Panc1 (cell line): ENCODE data around the gene GATD1. TPM values are rescaled to one million over a fixed set of nuclear protein-coding genes. Genes with fewer than 3 reads are reported as not detected.

Source experiments
- ATAC-seq: fragments of 200-7000 bp; cut with Tn5 transposase; 2 replicates; pipeline ENCODE4 v1.9.1; 2020; ENCODE audit warnings: mild to moderate bottlenecking, moderate library complexity
- BruUV-seq: library from RNA; stranded (reverse); fragments of 400-500 nt; replicated peaks from 2 replicates; lab custom pipeline; 2021; lab: Mats Ljungman, UMichigan
- CTCF ChIA-PET: fragments of 300-600 bp; sonication (Branson Sonifier 250); formaldehyde crosslinking; loops from one replicate; lab custom pipeline; 2022; ENCODE audit warnings: antibody characterized with exemption; lab: Charles Lee
- POLR2A ChIA-PET: fragments of 300-600 bp; sonication (Branson Sonifier 250); formaldehyde crosslinking; loops from one replicate; lab custom pipeline; 2022; ENCODE audit warnings: antibody characterized with exemption; lab: Charles Lee
- DNase-seq: peaks from one replicate; pipeline ENCODE4 v3.0.0-alpha.2; 2010; ENCODE audit warnings: low read depth, low spot score
- H3K27ac ChIP-seq: 2 replicates; pipeline ENCODE4 v1.5.1; 2011; ENCODE audit warnings: mild to moderate bottlenecking, low read length, inconsistent platforms
- H3K27me3 ChIP-seq: fragments of 200-500 bp; sonication (Bioruptor generic); 2 replicates; pipeline ENCODE4 v1.6.0; 2014; ENCODE audit warnings: low read length, inconsistent platforms; ENCODE audit not compliant: control insufficient read depth, insufficient read depth
- H3K36me3 ChIP-seq: fragments of 200-500 bp; sonication (Bioruptor generic); 2 replicates; pipeline ENCODE4 v1.5.1; 2014; ENCODE audit warnings: inconsistent platforms, mild to moderate bottlenecking, low read length, moderate library complexity; ENCODE audit not compliant: control insufficient read depth, insufficient read depth
- H3K4me1 ChIP-seq: 2 replicates; pipeline ENCODE4 v1.5.1; 2011; ENCODE audit warnings: inconsistent platforms, mild to moderate bottlenecking, low read length, moderate library complexity; ENCODE audit not compliant: control insufficient read depth, insufficient read depth
- H3K4me3 ChIP-seq, 2 experiments: 2 replicates each; pipeline ENCODE4 v1.5.1; 2011 to 2012; ENCODE audit warnings: low read depth in 2 of 2, low read length in 2 of 2, mild to moderate bottlenecking in 2 of 2, inconsistent platforms in 1 of 2, moderate library complexity in 1 of 2
- H3K9me3 ChIP-seq: fragments of 200-500 bp; sonication (Bioruptor generic); 2 replicates; pipeline ENCODE4 v1.5.1; 2014; ENCODE audit warnings: low read depth, mild to moderate bottlenecking, inconsistent platforms, low read length, moderate library complexity; ENCODE audit not compliant: control insufficient read depth, insufficient read depth
- POLR2AphosphoS5 ChIP-seq: IDR thresholded peaks from 2 replicates; pipeline ENCODE4 v1.6.1; 2012; ENCODE audit warnings: mild to moderate bottlenecking, low read depth, low read length, moderate library complexity
- SIN3A ChIP-seq: IDR thresholded peaks from 2 replicates; pipeline ENCODE4 v1.6.1; 2012; ENCODE audit warnings: low read depth, mild to moderate bottlenecking, low read length, moderate library complexity, borderline replicate concordance; ENCODE audit not compliant: insufficient read depth
- TCF7L2 ChIP-seq: IDR thresholded peaks from 2 replicates; pipeline ENCODE4 v1.6.1; 2011; ENCODE audit warnings: mild to moderate bottlenecking, low read depth, low read length, inconsistent platforms
- in situ Hi-C: cut with HindIII; loops from 2 replicates; pipeline ENCODE4 v1.10.0; 2016; ENCODE audit warnings: low sequenced_read_pairs, low pct_unique_long_range_greater_than_20kb
- intact Hi-C: fragments of 100-400 bp; cut with micrococcal nuclease; formaldehyde crosslinking; loops from one replicate; pipeline ENCODE4 v1.10.0; 2022; ENCODE audit not compliant: unreplicated experiment
- total RNA-seq: library from RNA; stranded (reverse); gene quantifications from one replicate; pipeline ENCODE4 v1.2.1, GENCODE V29; 2021; ENCODE audit not compliant: unreplicated experiment
- TF ChIP-seq, protein P1 (sequence below), 2 experiments: IDR thresholded peaks; 2 replicates each; pipeline ENCODE4 v1.6.1; 2011 to 2012; ENCODE audit warnings: low read depth in 2 of 2, control low read depth in 1 of 2, low read length in 1 of 2, mild to moderate bottlenecking in 1 of 2, moderate library complexity in 1 of 2; ENCODE audit not compliant: insufficient read depth in 1 of 2
- TF ChIP-seq, protein P2 (sequence below): fragments of 450-650 bp; IDR thresholded peaks from 2 replicates; pipeline ENCODE4 v1.5.1; 2017; ENCODE audit warnings: mild to moderate bottlenecking

Gene GATD1
- total RNA-seq, 1 experiment from 2014 or later: 229 TPM

DNA sequence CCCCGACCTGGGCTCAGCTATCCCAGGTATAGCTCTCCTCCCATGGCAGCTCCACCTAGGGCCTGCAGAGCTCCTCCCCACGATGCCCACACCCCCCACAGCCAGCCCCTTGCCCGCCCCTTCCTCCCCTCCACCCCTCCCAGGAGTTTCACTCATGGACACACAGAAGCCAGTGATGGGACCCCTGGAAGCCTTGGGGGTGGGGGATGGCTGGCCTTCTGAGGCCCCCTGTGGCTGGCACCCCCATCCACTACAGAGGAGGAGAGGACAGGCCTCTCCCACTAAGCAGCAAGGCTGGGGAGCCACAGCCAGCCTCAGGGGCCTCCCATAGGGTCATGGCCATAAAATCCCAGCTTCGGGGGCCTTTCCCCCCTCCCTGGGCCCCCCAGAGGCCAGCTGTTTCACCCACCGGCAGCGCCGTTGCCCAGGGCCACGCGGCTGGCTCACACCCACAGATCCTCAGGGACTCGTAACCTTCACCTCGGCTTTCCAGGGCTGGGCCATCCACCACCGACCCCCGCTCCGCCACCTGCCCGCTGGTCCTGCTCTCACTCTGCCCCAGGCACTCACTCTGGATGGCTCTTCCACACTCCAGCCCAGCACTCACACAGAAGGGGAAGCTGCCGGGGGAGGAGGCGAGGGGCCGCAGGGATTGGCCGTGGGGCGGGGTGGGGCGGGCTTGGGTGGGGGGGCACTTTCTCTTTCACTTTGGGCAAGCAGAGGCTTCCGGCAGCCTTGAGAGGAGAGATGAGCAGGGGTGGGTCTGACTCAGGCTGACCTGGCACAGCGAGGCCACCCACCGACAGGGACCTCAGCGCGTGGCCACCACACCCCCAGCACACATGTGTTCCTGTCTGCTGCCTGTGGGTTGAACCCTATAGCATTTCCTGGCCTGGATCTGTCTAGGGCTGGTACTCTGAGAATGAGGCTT lies 18.6 kb upstream of the GATD1 start:
- CTCF ChIA-PET: no interaction called here
- DNase-seq: no peak
- peaks cover 49% of the 10 kb centered on the region for H3K4me1 ChIP-seq
- POLR2A ChIA-PET: interaction anchor here (0.8 kb wide), 1 partner anchor 26 kb away, joined by 3 read pairs; no protein-coding TSS in a partner anchor
- H3K4me3 ChIP-seq: peak overlapping the region; percentile 71 to 86
- peak; percentile 66 for TF ChIP-seq POLR2AphosphoS5
- no peak for TF ChIP-seq SIN3A
- TF ChIP-seq, protein P1, sequence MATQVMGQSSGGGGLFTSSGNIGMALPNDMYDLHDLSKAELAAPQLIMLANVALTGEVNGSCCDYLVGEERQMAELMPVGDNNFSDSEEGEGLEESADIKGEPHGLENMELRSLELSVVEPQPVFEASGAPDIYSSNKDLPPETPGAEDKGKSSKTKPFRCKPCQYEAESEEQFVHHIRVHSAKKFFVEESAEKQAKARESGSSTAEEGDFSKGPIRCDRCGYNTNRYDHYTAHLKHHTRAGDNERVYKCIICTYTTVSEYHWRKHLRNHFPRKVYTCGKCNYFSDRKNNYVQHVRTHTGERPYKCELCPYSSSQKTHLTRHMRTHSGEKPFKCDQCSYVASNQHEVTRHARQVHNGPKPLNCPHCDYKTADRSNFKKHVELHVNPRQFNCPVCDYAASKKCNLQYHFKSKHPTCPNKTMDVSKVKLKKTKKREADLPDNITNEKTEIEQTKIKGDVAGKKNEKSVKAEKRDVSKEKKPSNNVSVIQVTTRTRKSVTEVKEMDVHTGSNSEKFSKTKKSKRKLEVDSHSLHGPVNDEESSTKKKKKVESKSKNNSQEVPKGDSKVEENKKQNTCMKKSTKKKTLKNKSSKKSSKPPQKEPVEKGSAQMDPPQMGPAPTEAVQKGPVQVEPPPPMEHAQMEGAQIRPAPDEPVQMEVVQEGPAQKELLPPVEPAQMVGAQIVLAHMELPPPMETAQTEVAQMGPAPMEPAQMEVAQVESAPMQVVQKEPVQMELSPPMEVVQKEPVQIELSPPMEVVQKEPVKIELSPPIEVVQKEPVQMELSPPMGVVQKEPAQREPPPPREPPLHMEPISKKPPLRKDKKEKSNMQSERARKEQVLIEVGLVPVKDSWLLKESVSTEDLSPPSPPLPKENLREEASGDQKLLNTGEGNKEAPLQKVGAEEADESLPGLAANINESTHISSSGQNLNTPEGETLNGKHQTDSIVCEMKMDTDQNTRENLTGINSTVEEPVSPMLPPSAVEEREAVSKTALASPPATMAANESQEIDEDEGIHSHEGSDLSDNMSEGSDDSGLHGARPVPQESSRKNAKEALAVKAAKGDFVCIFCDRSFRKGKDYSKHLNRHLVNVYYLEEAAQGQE (IDR thresholded peaks at IDR 0.05; ENCODE audit: insufficient read depth in 1 of 2, low read depth in 2 of 2, low read length in 1 of 2): no peak
- no peak for TF ChIP-seq TCF7L2
- TF ChIP-seq, protein P2, sequence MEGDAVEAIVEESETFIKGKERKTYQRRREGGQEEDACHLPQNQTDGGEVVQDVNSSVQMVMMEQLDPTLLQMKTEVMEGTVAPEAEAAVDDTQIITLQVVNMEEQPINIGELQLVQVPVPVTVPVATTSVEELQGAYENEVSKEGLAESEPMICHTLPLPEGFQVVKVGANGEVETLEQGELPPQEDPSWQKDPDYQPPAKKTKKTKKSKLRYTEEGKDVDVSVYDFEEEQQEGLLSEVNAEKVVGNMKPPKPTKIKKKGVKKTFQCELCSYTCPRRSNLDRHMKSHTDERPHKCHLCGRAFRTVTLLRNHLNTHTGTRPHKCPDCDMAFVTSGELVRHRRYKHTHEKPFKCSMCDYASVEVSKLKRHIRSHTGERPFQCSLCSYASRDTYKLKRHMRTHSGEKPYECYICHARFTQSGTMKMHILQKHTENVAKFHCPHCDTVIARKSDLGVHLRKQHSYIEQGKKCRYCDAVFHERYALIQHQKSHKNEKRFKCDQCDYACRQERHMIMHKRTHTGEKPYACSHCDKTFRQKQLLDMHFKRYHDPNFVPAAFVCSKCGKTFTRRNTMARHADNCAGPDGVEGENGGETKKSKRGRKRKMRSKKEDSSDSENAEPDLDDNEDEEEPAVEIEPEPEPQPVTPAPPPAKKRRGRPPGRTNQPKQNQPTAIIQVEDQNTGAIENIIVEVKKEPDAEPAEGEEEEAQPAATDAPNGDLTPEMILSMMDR: no peak
- intact Hi-C loops: no loop called here
- in situ Hi-C loops: no loop called here
- H3K27ac ChIP-seq: peak overlapping the region; percentile 93
- H3K27me3 ChIP-seq: no peaks in the 10 kb centered on the region
- peak; percentile 33 for ATAC-seq
- BruUV-seq: no TSS peak
- H3K36me3 ChIP-seq: no peaks in the 10 kb centered on the region; the same call in none of the 2 replicates
- H3K9me3 ChIP-seq: no peaks in the 10 kb centered on the region

DNA sequence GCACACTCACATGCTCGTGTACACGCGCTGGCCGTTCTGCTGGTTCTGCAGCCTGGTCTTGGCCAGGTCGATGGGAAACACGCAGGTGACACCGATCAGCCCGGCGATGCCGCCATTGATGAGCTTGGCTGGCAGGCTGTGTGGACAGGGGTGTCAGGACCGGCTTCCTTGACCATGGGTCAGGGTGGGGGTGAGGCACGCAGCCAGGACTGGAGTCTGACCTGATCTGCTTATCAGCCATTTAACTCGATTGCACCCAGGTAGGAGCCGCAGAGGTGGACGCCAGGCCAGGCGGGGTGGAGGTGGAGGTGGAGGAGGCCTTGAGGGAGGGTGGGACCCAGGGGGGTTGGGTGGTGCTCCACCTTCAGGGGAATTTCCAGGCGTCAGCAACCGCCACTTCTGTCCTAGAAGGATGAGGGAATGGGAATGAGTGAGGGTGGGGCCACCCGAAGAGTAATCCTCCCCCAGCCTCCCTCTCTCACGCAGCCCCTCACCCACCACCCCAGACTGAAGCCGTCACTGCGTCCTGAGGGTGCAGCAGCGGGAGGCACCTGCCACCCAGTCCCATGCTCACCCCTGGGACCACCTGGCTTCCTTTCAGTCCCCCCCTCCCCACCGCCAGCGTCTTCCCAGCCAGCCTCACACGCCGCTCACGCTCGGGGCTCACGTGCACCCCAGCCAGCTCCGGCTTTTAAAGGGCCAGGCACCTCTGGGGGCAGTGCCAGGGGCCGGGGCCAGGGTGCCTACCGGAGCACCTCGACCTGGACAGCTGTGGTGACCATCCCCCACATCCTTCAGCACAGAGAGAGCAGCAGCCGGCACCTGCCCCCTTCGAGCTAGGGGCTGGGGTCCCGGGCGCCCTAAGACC lies 17.7 kb upstream of the GATD1 start:
- intact Hi-C loops: no loop called here
- Histone ChIP-seq H3K4me1 (peaks cover 56% of the 10 kb centered on the region), H3K36me3 (no peaks in the 10 kb centered on the region; the same call in none of the 2 replicates), H3K9me3 (no peaks in the 10 kb centered on the region), H3K27me3 (no peaks in the 10 kb centered on the region), H3K27ac (peak overlapping the region; percentile 93), H3K4me3 (peak overlapping the region; percentile 71 to 86)
- POLR2A ChIA-PET: interaction anchor here (0.8 kb wide), 1 partner anchor 27 kb away, joined by 3 read pairs; no protein-coding TSS in a partner anchor
- in situ Hi-C loops: no loop called here
- TF ChIP-seq, protein P1 (IDR thresholded peaks at IDR 0.05; ENCODE audit: insufficient read depth in 1 of 2, low read depth in 2 of 2, low read length in 1 of 2): no peak
- TF ChIP-seq TCF7L2 (no peak), POLR2AphosphoS5 (peak; percentile 42; the same call in 1 of the 2 replicates), SIN3A (0 out of 2 replicates have a peak, but pooled peaks have one; percentile 21)
- TF ChIP-seq, protein P2: no peak
- DNase-seq (no peak), ATAC-seq (no peak)
- CTCF ChIA-PET: no interaction called here
- BruUV-seq: no TSS peak
